Sigmoid colon (tissue), 4 donors: ENCODE results near the gene FIGN.

ENCODE experiments used
- CTCF ChIP-seq, 4 experiments: fragments of 450-650 bp in 3 of 4; fragments of 200-600 bp in 1 of 4; IDR thresholded peaks; one replicate each; pipeline ENCODE4 v1.5.1; 2016 to 2019; ENCODE audit warnings: antibody characterized with exemption in 4 of 4, mild to moderate bottlenecking in 3 of 4, moderate library complexity in 2 of 4
- EP300 ChIP-seq, 4 donors: sonication (generic); formaldehyde crosslinking; IDR thresholded peaks; one replicate each; pipeline ENCODE4 v1.6.1; 2017; ENCODE audit warnings: antibody characterized with exemption in 4 of 4
- POLR2A ChIP-seq, 2 donors: fragments of 450-650 bp; IDR thresholded peaks; one replicate each; pipeline ENCODE4 v1.6.1; 2016; ENCODE audit warnings: antibody characterized with exemption in 2 of 2, mild to moderate bottlenecking in 2 of 2, moderate library complexity in 2 of 2
- POLR2AphosphoS5 ChIP-seq, 4 donors: sonication (generic); formaldehyde crosslinking; IDR thresholded peaks; one replicate each; pipeline ENCODE4 v1.6.1; 2017; ENCODE audit warnings: antibody characterized with exemption in 4 of 4

GRCh38 chr2:163697846-163698637, 37.8 kb downstream of the FIGN start:
- TF ChIP-seq POLR2AphosphoS5 (IDR thresholded peaks at IDR 0.05): no peak
- no peak for TF ChIP-seq CTCF (IDR thresholded peaks at IDR 0.05)
- no peak for TF ChIP-seq POLR2A (IDR thresholded peaks at IDR 0.05)
- TF ChIP-seq EP300 (IDR thresholded peaks at IDR 0.05): no peak
